Endothelial cell of umbilical vein (primary cell): ENCODE measurements around the gene C6orf89. TPM values are rescaled to one million over a fixed set of nuclear protein-coding genes. Genes with fewer than 3 reads are reported as not detected.

Experiments used
- BruUV-seq: library from RNA; stranded (reverse); fragments of 400-500 nt; replicated peaks from 2 replicates; lab custom pipeline; 2021; lab: Mats Ljungman, UMichigan
- CTCF ChIA-PET: fragments of 300-600, 350-600 bp; sonication (Branson Sonifier 250); formaldehyde crosslinking; loops from one replicate; lab custom pipeline; 2021; ENCODE audit warnings: antibody characterized with exemption, inconsistent platforms; lab: Charles Lee
- POLR2A ChIA-PET: fragments of 300-600, 350-600 bp; sonication (Branson Sonifier 250); formaldehyde crosslinking; loops from one replicate; lab custom pipeline; 2021; ENCODE audit warnings: antibody characterized with exemption, inconsistent platforms; lab: Charles Lee
- DNase-seq: peaks from one replicate; pipeline ENCODE4 v3.0.0-alpha.2; 2011; ENCODE audit warnings: low read depth, low spot score
- FAIRE-seq: peaks from 2 replicates; lab custom pipeline; 2011; peaks lifted over from hg19 to GRCh38; lab: Jason Lieb, UNC
- H2AFZ ChIP-seq: 2 replicates; pipeline ENCODE4 v1.6.0; 2012; ENCODE audit warnings: low read depth, low read length, control low read depth, inconsistent platforms
- H3K27ac ChIP-seq: 2 replicates; pipeline ENCODE4 v1.5.1; 2011; ENCODE audit warnings: low read depth, mild to moderate bottlenecking, control low read depth, low read length, moderate library complexity; ENCODE audit not compliant: insufficient read depth
- H3K27me3 ChIP-seq, 2 experiments: 2 replicates each; pipeline versions ENCODE4 v1.6.0 to v1.6.1; 2011; ENCODE audit warnings: low read length in 2 of 2, mixed read lengths in 1 of 2; ENCODE audit not compliant: control insufficient read depth in 2 of 2, insufficient read depth in 2 of 2
- H3K36me3 ChIP-seq, 2 experiments: 2 replicates in 1 of 2; 3 replicates in 1 of 2; pipeline ENCODE4 v1.5.1; 2011; ENCODE audit warnings: low read length in 2 of 2, mild to moderate bottlenecking in 1 of 2, moderate library complexity in 1 of 2; ENCODE audit not compliant: control insufficient read depth in 2 of 2, insufficient read depth in 2 of 2; ENCODE audit errors: extremely low read depth in 1 of 2
- H3K4me1 ChIP-seq: 3 replicates; pipeline ENCODE4 v1.5.1; 2011; ENCODE audit warnings: mild to moderate bottlenecking, low read length; ENCODE audit not compliant: control insufficient read depth, insufficient read depth; ENCODE audit errors: extremely low read depth
- H3K4me2 ChIP-seq: 2 replicates; pipeline ENCODE4 v1.6.1; 2011; ENCODE audit warnings: low read length, control low read depth, mixed read lengths; ENCODE audit not compliant: insufficient read depth
- H3K4me3 ChIP-seq, 3 experiments: fragments of 200-600 bp in 1 of 3; sonication (generic), shearing (Covaris generic) in 1 of 3; replicated peaks in 1 of 3; 2 replicates each; pipeline ENCODE4 v1.5.1; 2011 to 2016; ENCODE audit warnings: control low read depth in 3 of 3, low read length in 3 of 3, mild to moderate bottlenecking in 2 of 3, inconsistent platforms in 1 of 3, low read depth in 1 of 3, moderate library complexity in 1 of 3; ENCODE audit not compliant: insufficient read depth in 1 of 3
- H3K79me2 ChIP-seq: 2 replicates; pipeline ENCODE4 v1.6.0; 2012; ENCODE audit warnings: low read length, inconsistent platforms; ENCODE audit not compliant: control insufficient read depth, insufficient read depth
- H3K9ac ChIP-seq: replicated peaks from 2 replicates; pipeline ENCODE3; 2011; ENCODE audit warnings: low read length, control low read depth; ENCODE audit not compliant: insufficient read depth; ENCODE audit errors: extremely low read depth
- H3K9me1 ChIP-seq: replicated peaks from 3 replicates; pipeline ENCODE4 v1.6.0; 2011; ENCODE audit warnings: mild to moderate bottlenecking, low read length; ENCODE audit not compliant: control insufficient read depth, insufficient read depth; ENCODE audit errors: extremely low read depth
- H3K9me3 ChIP-seq: replicated peaks from 2 replicates; pipeline ENCODE4 v1.5.1; 2012; ENCODE audit warnings: low read length, inconsistent platforms; ENCODE audit not compliant: control insufficient read depth, insufficient read depth
- H4K20me1 ChIP-seq: replicated peaks from 2 replicates; pipeline ENCODE3; 2011; ENCODE audit warnings: mild to moderate bottlenecking, low read length; ENCODE audit not compliant: control insufficient read depth, insufficient read depth; ENCODE audit errors: extremely low read depth
- FOS ChIP-seq: IDR thresholded peaks from 2 replicates; pipeline ENCODE4 v1.6.1; 2011; ENCODE audit warnings: mild to moderate bottlenecking, low read length, moderate library complexity, borderline replicate concordance; ENCODE audit not compliant: insufficient read depth
- JUN ChIP-seq: IDR thresholded peaks from 2 replicates; pipeline ENCODE4 v1.6.1; 2011; ENCODE audit warnings: borderline replicate concordance, low read depth; ENCODE audit not compliant: insufficient read length, insufficient read depth
- POLR2AphosphoS5 ChIP-seq: IDR thresholded peaks from 2 replicates; pipeline ENCODE4 v1.6.1; 2012; ENCODE audit warnings: low read depth, mild to moderate bottlenecking, control low read depth, low read length, moderate library complexity; ENCODE audit not compliant: insufficient read depth
- dilution Hi-C: fragments of 300-500 bp; cut with MboI; formaldehyde crosslinking; loops from one replicate; pipeline ENCODE4 v1.15.0; 2019; ENCODE audit warnings: low sequenced_read_pairs; ENCODE audit not compliant: extremely low pct_ligation_motif_present
- intact Hi-C: fragments of 100-400 bp; cut with micrococcal nuclease; formaldehyde crosslinking; loops from one replicate; pipeline ENCODE4 v1.10.0; 2022
- polyA plus RNA-seq, 4 experiments: library from polyadenylated mRNA; depleted of rRNA in 3 of 4; stranded (reverse) in 3 of 4; unstranded in 1 of 4; fragments of >200 nt; gene quantifications; 2 replicates each; pipeline versions ENCODE4 v1.2.1 to v1.2.3, GENCODE V29; 2011 to 2012; ENCODE audit warnings: missing spikeins in 1 of 4
- total RNA-seq: library from RNA; stranded (reverse); gene quantifications from 2 replicates; pipeline ENCODE4 v1.2.3, GENCODE V29; 2021

Gene C6orf89
- total and polyA plus RNA-seq, 2 donors (not counting 3 experiments of a cell fraction or from before 2014, with no cell fraction given), result 18.2 to 34.0 TPM

DNA sequence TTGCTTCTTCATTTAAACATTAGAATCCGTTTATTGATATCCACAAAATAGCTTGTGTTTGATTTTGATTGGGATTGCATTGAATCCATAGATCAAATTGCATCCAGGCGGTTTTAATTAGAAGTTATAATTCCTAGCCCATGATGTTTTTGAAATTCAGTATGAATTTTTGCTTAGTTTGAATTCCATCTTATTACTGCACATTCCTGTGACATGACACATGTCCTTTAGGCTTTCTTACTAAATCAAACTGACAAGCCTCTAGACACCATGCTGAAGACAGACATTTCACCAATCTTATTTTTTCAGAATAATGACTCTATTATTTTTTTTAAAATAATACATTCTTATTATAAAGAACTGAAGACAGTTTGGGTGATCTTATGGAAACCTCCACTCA lies 47.4 kb downstream of the C6orf89 start:
- BruUV-seq, result no TSS peak
- H4K20me1 ChIP-seq, result no peaks in the 10 kb centered on the region
- H3K9ac ChIP-seq, result no peak overlapping the region
- H3K9me3 ChIP-seq, result no peaks in the 10 kb centered on the region
- H3K4me2 ChIP-seq, result no peak overlapping the region
- H3K4me1 ChIP-seq, result peaks cover 8% of the 10 kb centered on the region
- peak; percentile 23 for DNase-seq
- H2AFZ ChIP-seq, result no peak overlapping the region
- H3K4me3 ChIP-seq, result no peak overlapping the region
- no peaks in the 10 kb centered on the region for H3K27me3 ChIP-seq
- FAIRE-seq, result no peak
- no peaks in the 10 kb centered on the region for H3K79me2 ChIP-seq
- ChIA-PET POLR2A (no interaction called here), CTCF (interaction anchor here (1.1 to 1.7 kb wide), 2 partner anchors 15 to 277 kb away, joined by 3 read pairs; no protein-coding TSS in a partner anchor)
- H3K9me1 ChIP-seq, result no peaks in the 10 kb centered on the region
- dilution Hi-C loops, result no loop called here
- no peaks in the 10 kb centered on the region for H3K36me3 ChIP-seq
- no peak overlapping the region for H3K27ac ChIP-seq
- intact Hi-C loops, result no loop called here
- TF ChIP-seq JUN (no peak), FOS (peak; percentile 5)

- H3K4me1 ChIP-seq, result peaks cover 8% of the 10 kb centered on the region
- CTCF ChIA-PET, result interaction anchor here (1.1 to 1.7 kb wide), 2 partner anchors 14 to 277 kb away, joined by 3 read pairs; no protein-coding TSS in a partner anchor
- POLR2A ChIA-PET, result no interaction called here
- no peaks in the 10 kb centered on the region for H3K79me2 ChIP-seq
- TF ChIP-seq POLR2AphosphoS5, result no peak
- no peak overlapping the region for H2AFZ ChIP-seq
- no peak overlapping the region for H3K4me3 ChIP-seq
- H3K27me3 ChIP-seq, result no peaks in the 10 kb centered on the region
- FAIRE-seq (no peak), DNase-seq (no peak)
- dilution Hi-C loops, result no loop called here
- H3K27ac ChIP-seq, result no peak overlapping the region
- no peaks in the 10 kb centered on the region for H4K20me1 ChIP-seq
- intact Hi-C loops, result no loop called here
- BruUV-seq, result no TSS peak
- H3K9ac ChIP-seq, result no peak overlapping the region
- no peaks in the 10 kb centered on the region for H3K36me3 ChIP-seq
- H3K9me1 ChIP-seq, result no peaks in the 10 kb centered on the region
- no peaks in the 10 kb centered on the region for H3K9me3 ChIP-seq
- H3K4me2 ChIP-seq, result no peak overlapping the region
These were observed 47.8 kb downstream of the C6orf89 start for GRCh38 chr6:36933519-36933918.
